ENCODE data around the gene BRD3.

The BRD3 gene

DNA sequence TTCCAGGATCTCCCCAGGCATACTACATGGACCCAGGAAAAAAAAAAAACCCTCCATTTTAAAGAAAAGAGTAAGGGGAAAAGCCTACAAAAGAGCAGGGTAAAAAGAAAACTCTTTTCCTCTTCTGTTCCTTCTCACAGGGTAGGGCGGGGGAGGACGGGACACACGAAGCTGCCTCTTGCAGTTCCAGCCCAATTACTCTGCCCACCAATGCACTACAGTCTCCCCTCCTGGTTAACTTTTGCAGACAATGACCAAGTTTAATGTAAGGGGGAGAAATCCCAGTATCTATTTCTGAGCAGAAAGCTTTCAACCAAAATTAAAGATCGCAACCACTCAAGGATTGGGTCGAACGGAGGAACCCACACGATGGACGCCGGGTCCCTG is 1.3 kb downstream of the BRD3 start:
- DNase-seq, result no peak

GRCh38 chr9:134065612-134066419 is 2.0 kb downstream of the BRD3 start:
- peak; percentile 52 to 65 for DNase-seq

DNA sequence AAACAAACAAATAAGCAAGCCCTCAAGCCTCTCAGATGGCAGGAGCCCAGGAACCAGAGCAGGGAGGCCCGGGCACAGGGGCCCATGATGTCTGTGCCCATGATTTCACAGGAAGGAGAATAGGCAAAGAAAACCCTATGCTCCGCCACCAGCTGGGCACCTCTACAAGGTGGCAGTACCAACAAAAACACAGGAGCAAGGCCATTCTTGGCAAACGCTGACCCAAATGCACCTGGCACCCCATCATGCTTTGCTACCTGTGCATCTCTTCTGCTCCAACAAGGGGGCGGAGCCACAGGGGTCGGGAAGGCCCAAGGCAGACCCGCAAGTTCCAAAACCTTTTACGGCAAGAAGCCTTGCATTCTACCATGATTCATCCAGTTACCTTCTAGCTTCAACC is 3.1 kb downstream of the BRD3 start:
- no peak for DNase-seq

GRCh38 chr9:134063571-134064450 is 4.0 kb downstream of the BRD3 start:
- DNase-seq, result no peak

- no peak for DNase-seq
Observed at GRCh38 chr9:134063088-134063570, 4.7 kb downstream of the BRD3 start.

- no peak for DNase-seq
Observed at GRCh38 chr9:134062461-134063087, 5.3 kb downstream of the BRD3 start.

GRCh38 chr9:134061688-134062371 is 6.0 kb downstream of the BRD3 start:
- DNase-seq, result no peak

DNA sequence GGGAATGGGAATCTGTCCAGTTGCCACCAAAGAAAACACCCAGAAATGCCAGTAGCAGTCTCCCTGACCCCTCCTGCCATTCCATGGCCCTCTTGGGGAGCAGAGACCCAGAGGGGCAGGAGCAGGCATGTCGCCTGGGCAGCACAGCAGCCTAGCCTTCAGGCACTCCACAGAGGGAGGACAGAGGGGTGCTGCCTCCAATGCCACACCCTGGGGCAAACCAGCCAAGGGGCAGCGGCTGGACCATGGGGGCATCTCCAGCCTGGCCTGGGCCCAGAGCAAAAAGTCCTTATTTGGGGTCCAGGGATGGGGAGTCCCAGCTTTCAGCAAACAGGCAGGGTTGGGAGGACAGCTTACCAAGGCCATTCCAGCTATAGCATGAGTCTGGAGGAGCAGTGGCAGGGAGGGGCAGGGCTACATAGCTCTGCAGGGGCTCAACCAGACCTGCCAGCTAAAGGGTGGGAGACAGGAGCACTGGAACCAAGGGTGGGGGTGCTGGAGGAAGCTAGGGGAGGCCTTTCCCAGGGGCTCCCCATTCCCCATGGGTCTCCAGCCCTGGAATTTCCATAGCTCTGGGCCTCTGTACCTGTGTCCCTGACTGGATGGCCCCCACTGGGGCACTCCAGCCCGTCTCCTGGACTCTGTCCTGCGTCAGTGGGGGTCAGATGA is 6.7 kb downstream of the BRD3 start:
- DNase-seq, result no peak

DNA sequence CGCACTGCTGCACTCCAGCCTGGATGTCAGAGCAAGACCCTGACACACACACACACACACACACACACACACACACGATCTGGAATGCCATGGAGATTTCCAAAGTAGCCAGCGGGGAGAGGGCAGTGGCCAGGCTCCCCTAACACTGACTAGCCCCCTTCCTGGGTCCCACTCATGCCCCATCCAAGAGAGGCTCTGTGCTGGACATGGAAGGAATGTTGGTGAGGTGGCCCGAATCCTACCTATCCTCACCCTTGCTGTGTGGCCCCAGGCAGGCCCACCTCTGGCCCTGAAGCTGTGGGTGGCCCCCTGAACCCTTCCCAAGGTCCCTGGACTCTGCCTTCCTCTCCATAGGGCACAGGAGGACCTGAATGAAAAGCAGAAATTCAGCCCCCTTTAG is 7.3 kb downstream of the BRD3 start:
- DNase-seq, result no peak

DNA sequence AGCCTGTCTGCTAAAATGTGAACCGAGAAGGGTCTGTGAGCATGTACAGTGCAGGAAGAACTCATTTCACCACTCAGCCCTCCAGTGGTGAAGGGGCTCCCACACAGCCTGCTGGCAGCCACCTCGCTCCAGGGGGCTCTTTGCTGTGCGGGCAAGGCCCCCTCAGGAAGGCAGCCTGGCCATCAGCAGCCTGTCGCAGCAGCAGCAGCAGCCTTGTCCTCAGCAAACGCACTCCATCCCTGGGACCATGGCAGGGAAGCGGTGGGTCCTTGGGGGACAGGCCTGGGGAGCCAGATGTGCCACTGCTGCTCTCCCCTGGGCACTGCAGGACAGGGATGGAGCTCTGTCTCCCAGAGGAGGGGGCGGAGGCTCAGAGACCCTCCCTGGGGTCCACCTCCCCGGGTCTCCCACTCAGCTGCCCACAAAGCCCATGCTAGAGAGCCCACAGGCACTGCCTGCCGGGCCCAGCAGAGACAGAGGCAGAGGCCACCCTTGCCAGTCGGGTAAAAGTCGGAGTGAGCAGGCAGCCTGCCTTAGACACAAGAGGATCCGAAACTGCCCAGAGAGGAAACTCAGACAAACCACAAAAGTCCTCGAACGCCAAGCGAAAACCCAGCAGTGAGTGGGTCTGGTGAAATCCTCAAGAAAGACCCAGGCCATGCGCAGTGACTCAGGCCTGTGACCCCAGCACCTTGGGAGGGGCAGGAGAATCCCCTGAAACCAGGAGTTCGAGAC is 8.0 kb downstream of the BRD3 start:
- DNase-seq, result no peak

GRCh38 chr9:134059188-134059641 is 8.6 kb downstream of the BRD3 start:
- no peak for DNase-seq

- DNase-seq, result no peak
Observed at GRCh38 chr9:134058716-134059115, 9.1 kb downstream of the BRD3 start.

DNA sequence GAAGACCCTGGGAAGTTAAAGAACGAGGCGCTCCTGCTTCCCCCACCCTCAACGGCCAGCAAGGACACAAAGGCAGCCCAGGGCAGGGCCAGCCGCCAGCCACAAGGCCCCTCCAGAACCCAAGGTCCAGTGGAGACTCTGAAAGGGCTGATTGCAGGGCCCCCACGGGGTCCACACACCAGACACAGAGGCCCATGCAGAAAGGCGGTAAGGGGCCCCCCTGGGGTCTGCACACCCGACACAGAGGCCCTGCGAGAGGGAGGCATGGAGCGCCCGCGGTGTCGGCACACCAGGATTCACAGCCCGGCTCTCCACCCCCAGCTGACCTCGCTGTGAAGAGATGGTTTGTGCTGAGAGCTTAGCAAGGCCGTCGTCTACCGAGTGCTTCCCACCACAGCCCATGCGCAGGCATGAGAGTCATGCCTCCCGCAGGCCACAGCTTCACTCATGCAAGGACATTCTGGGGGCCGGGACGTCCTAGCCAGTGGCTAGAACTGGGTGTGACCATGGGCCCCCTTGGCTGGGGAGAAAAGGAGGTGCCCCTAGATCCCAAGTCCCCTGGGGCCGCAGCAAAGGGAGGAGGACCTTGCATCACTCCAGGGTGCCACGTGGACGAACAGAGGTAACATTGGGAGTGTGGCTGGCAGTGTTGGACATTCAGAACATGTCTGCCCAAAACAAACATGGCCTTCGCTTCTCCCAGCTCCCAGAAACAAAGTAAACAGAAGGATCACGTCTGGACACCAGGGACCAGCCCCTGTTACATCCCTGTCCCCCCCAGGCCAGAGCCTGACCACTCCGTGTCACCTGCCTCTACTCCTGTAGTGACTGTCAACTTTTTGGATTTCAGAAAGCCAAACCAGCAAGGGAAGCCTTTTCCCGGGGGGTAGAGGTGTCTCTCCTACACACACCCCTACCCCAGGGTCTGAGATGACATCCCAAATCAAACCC is 9.8 kb downstream of the BRD3 start:
- no peak for DNase-seq

DNA sequence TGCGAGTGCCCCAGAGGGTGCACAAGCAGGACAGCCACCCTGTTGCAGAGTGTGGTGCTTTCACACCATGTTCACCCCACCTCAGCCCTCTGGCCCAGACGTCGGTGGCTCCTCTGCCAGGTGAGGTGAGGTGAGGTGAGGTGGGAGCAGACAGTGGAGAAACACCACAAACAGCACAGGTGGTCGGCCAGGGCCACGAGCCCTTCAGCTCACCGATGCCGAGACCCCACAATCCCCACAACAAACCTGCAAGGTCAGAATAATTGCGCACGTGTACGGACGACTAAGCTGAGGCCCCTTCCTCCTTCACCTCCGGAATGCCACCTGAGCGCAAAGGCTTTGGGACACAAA is 10.5 kb downstream of the BRD3 start:
- DNase-seq, result no peak

DNA sequence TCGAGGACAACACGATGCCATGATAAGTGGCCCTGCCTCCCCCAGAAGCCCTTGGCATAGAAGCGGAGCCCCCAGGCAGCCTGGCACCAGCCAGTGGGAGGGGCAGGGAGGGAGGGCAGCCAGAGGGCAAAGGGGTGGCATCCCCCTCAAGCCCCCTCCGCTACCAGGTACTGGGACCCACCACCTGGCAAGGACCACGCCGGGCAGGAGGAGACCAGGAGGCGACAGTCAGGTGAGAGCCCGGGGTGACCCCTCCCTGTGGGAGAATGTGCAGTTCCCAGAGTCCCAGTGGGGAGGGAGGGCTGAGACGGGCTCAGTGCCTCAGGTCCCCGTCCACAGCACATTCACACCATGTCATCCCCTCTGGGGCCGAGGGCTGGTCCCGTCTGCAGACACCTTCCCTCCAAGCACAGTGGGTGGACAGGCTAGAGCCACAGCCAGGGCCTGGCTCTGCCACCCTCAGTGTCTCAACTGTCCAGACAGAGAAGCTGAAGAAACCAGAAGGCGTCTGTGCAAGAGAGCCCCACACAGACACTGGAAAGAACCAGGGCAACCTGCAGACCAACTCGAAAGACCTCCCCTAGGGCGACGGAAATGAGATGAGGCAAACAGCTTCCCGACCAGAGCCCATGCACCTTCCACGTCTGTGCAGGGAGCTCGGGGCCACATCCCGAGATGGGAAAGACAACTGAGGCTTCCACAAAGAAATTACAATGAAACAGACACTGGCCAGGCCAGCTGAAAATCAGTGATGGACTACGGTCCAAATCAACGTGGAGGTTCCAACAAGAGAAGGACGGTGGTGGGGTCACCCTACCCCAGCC is 11.1 kb downstream of the BRD3 start:
- DNase-seq, result no peak

GRCh38 chr9:134055981-134056461 is 11.8 kb downstream of the BRD3 start:
- no peak for DNase-seq

DNA sequence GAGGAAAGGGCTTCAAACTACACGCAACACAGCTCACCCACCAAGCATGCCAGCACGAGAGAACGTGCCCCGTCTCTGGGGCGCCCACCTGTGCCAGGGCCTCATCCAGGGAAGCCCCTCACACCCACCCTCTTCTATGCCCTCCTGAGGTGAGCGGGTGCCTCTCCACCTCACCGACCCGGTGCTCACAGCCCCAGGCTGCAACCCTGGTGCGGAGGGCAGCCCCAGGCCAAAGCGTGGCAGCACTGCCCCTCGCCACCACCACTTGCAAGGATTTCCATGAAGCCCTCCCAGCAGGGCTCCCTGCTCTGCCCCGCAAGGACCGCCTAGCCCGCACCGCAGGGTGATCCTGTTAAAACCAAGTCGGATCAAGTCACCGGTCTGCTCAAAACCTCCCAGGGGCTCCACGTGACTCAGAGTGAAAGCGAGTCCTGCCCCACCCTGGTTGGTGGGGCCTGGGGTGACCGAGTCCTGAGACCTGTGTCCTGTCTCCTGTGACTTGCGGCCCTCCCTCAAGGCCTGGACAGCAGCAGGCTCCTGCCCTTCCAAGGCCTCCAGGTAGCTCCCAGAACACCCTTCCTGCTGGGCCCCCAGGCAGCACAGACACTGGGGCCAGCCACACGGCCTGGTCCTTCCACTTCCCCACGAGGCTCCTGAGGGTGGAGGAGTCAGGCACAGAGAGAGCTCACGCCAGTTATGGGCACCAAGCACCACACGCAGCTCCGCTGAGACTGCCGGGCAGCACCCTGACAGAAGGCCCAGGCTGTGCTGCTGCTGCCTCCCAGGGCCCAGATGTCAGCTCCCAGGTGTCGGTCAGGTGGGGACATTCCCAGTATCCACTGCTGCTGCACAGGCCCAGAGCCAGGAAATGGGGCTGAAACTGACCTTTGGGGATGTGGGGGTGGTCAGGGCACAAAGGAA is 12.7 kb downstream of the BRD3 start:
- DNase-seq, result no peak
